Neuron (in vitro differentiated cells): ENCODE measurements around the gene ELP4.

Experiments
- H2AFZ ChIP-seq: one replicate; pipeline ENCODE4 v1.6.1; 2013; ENCODE audit warnings: low read depth, mild to moderate bottlenecking, inconsistent platforms, low read length, moderate library complexity
- H3K27me3 ChIP-seq: one replicate; pipeline ENCODE4 v1.6.1; 2013; ENCODE audit warnings: low read length; ENCODE audit not compliant: insufficient read depth
- H3K36me3 ChIP-seq: one replicate; pipeline ENCODE4 v1.6.1; 2013; ENCODE audit warnings: low read length; ENCODE audit not compliant: insufficient read depth
- H3K4me1 ChIP-seq: one replicate; pipeline ENCODE4 v1.6.1; 2013; ENCODE audit warnings: low read length; ENCODE audit not compliant: insufficient read depth
- H3K4me3 ChIP-seq: 2 replicates; pipeline ENCODE4 v1.5.1; 2013; ENCODE audit warnings: mild to moderate bottlenecking, low read length, moderate library complexity
- H3K9me3 ChIP-seq: one replicate; pipeline ENCODE4 v1.6.1; 2013; ENCODE audit warnings: low read length

ELP4 gene

GRCh38 chr11:31797190-31798056, 287.9 kb downstream of the ELP4 start:
- H3K9me3 ChIP-seq: peaks cover 27% of the 10 kb centered on the region
- H2AFZ ChIP-seq: no peak overlapping the region
- H3K4me1 ChIP-seq: no peaks in the 10 kb centered on the region
- peaks cover 92% of the 10 kb centered on the region for H3K36me3 ChIP-seq
- no peaks in the 10 kb centered on the region for H3K27me3 ChIP-seq
- H3K4me3 ChIP-seq: no peak overlapping the region

GRCh38 chr11:31798057-31798553, 288.5 kb downstream of the ELP4 start:
- Histone ChIP-seq H3K4me1 (no peaks in the 10 kb centered on the region), H3K4me3 (no peak overlapping the region), H3K36me3 (peaks cover 90% of the 10 kb centered on the region)

GRCh38 chr11:31798554-31799434, 289.2 kb downstream of the ELP4 start:
- H3K9me3 ChIP-seq: peaks cover 36% of the 10 kb centered on the region
- H3K4me1 ChIP-seq: no peaks in the 10 kb centered on the region
- no peak overlapping the region for H3K4me3 ChIP-seq
- peaks cover 90% of the 10 kb centered on the region for H3K36me3 ChIP-seq
- H3K27me3 ChIP-seq: no peaks in the 10 kb centered on the region
- H2AFZ ChIP-seq: no peak overlapping the region

More at GRCh38 chr11:31798057-31798553, 288.5 kb downstream of the ELP4 start:
- H3K27me3 ChIP-seq: no peaks in the 10 kb centered on the region
- H2AFZ ChIP-seq: no peak overlapping the region
- peaks cover 31% of the 10 kb centered on the region for H3K9me3 ChIP-seq

- Histone ChIP-seq H2AFZ (no peak overlapping the region), H3K4me3 (no peak overlapping the region), H3K36me3 (peaks cover 89% of the 10 kb centered on the region), H3K4me1 (no peaks in the 10 kb centered on the region), H3K27me3 (no peaks in the 10 kb centered on the region), H3K9me3 (peaks cover 38% of the 10 kb centered on the region)
These were observed 290.1 kb downstream of the ELP4 start for GRCh38 chr11:31799435-31800397.

GRCh38 chr11:31800398-31801265, 291.1 kb downstream of the ELP4 start:
- H3K4me1 ChIP-seq: no peaks in the 10 kb centered on the region
- H3K36me3 ChIP-seq: peaks cover 93% of the 10 kb centered on the region
- no peaks in the 10 kb centered on the region for H3K27me3 ChIP-seq
- no peak overlapping the region for H2AFZ ChIP-seq
- H3K4me3 ChIP-seq: no peak overlapping the region
- peaks cover 45% of the 10 kb centered on the region for H3K9me3 ChIP-seq

GRCh38 chr11:31801298-31801702, 291.7 kb downstream of the ELP4 start:
- Histone ChIP-seq H3K4me3 (no peak overlapping the region), H2AFZ (no peak overlapping the region), H3K4me1 (no peaks in the 10 kb centered on the region), H3K36me3 (peaks cover 93% of the 10 kb centered on the region), H3K27me3 (no peaks in the 10 kb centered on the region), H3K9me3 (peaks cover 46% of the 10 kb centered on the region)

GRCh38 chr11:31802000-31802551, 292.5 kb downstream of the ELP4 start:
- H3K4me1 ChIP-seq: peaks cover 5% of the 10 kb centered on the region
- H3K9me3 ChIP-seq: peaks cover 46% of the 10 kb centered on the region
- no peak overlapping the region for H3K4me3 ChIP-seq
- peaks cover 95% of the 10 kb centered on the region for H3K36me3 ChIP-seq
- H2AFZ ChIP-seq: no peak overlapping the region
- H3K27me3 ChIP-seq: no peaks in the 10 kb centered on the region

GRCh38 chr11:31802609-31802989, 293.0 kb downstream of the ELP4 start:
- Histone ChIP-seq H3K4me1 (peaks cover 10% of the 10 kb centered on the region), H3K36me3 (peaks cover 95% of the 10 kb centered on the region), H3K9me3 (peaks cover 46% of the 10 kb centered on the region), H3K4me3 (no peak overlapping the region), H3K27me3 (no peaks in the 10 kb centered on the region), H2AFZ (no peak overlapping the region)

- Histone ChIP-seq H3K9me3 (peaks cover 46% of the 10 kb centered on the region), H3K4me1 (peaks cover 16% of the 10 kb centered on the region), H3K27me3 (no peaks in the 10 kb centered on the region), H2AFZ (no peak overlapping the region), H3K36me3 (peaks cover 90% of the 10 kb centered on the region), H3K4me3 (no peak overlapping the region)
These were observed 293.6 kb downstream of the ELP4 start for GRCh38 chr11:31802990-31803812.

- Histone ChIP-seq H3K4me1 (peaks cover 16% of the 10 kb centered on the region), H3K36me3 (peaks cover 84% of the 10 kb centered on the region), H3K27me3 (no peaks in the 10 kb centered on the region), H3K9me3 (peaks cover 41% of the 10 kb centered on the region), H3K4me3 (no peak overlapping the region), H2AFZ (no peak overlapping the region)
These were observed 294.3 kb downstream of the ELP4 start for GRCh38 chr11:31803813-31804311.
